Measurements from ENCODE around the gene LCP2.

DNA sequence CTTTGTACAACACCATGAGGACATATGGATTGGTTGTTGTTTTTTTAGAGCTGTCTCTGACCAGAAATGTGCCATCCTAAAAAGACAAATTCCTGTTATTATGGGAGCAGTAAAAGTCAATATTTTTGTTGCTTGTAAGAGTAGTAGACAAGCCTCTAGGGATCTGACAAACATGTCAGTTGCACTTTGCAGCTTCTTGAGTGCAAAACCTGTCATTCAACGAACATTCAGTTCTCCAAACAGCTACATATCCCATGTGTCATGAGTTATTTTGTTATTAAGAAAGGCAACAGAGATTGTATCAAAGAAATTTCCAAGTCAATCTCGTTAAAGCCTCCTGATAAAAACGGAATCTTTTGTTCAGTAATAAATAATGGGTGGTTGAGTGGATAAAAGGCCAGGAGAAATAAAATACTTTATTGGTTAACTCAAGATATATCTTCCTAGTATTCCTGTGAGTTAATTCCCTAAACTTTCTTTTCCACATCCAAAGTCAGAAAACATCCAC lies 46.7 kb downstream of the LCP2 start:
- TF ChIP-seq CSDC2 (CRISPR knock-in tag; IDR thresholded peaks at IDR 0.05), result no peak
- no peak for TF ChIP-seq TOX (CRISPR knock-in tag; IDR thresholded peaks at IDR 0.05; ENCODE audit: borderline replicate concordance)
- no peak for TF ChIP-seq PPARA (CRISPR knock-in tag; IDR thresholded peaks at IDR 0.05; ENCODE audit: borderline replicate concordance)
- peak; percentile 49; the same call in 1 of the 2 replicates for TF ChIP-seq ISL1 (CRISPR knock-in tag; IDR thresholded peaks at IDR 0.05)
- TF ChIP-seq ZFP30 (CRISPR knock-in tag; IDR thresholded peaks at IDR 0.05), result no peak
- TF ChIP-seq ZNF565 (CRISPR knock-in tag; conservative IDR thresholded peaks at IDR 0.05; ENCODE audit: low read depth), result no peak

All from SK-N-SH treated with all-trans-retinoic acid at 6 μM for 48 hours (cell line).